IMR-90 (cell line): Measurements from ENCODE around the gene ASPN. TPM values are rescaled to one million over a fixed set of nuclear protein-coding genes. Genes with fewer than 3 reads are reported as not detected.

ENCODE experiments used
- ATAC-seq: fragments of 200-7000 bp; cut with Tn5 transposase; 2 replicates; pipeline ENCODE4 v1.9.1; 2020; ENCODE audit warnings: low read depth, mild to moderate bottlenecking, moderate library complexity
- BruUV-seq: library from RNA; stranded (reverse); fragments of 400-500 nt; replicated peaks from 2 replicates; lab custom pipeline; 2021; lab: Mats Ljungman, UMichigan
- CTCF ChIA-PET: fragments of 300-600 bp; formaldehyde crosslinking; extraction: SDS; loops from one replicate; lab custom pipeline; 2021; ENCODE audit warnings: antibody characterized with exemption; lab: Yijun Ruan, JAX
- POLR2A ChIA-PET: fragments of 300-600 bp; sonication (Branson Sonifier 250); formaldehyde crosslinking; loops from one replicate; lab custom pipeline; 2022; ENCODE audit warnings: antibody characterized with exemption; ENCODE audit not compliant: unreplicated experiment; lab: Charles Lee
- DNase-seq: peaks from one replicate; pipeline ENCODE4 v3.0.0; 2013
- H2AFZ ChIP-seq: replicated peaks from 2 replicates; pipeline ENCODE3; 2013; ENCODE audit warnings: low read length, mild to moderate bottlenecking; ENCODE audit not compliant: poor library complexity
- H2AK5ac ChIP-seq: 2 replicates; pipeline ENCODE4 v1.6.1; 2013; ENCODE audit warnings: low read depth, low read length, inconsistent platforms
- H2AK9ac ChIP-seq: replicated peaks from 2 replicates; pipeline ENCODE3; 2013; ENCODE audit warnings: mild to moderate bottlenecking, low read depth, low read length, moderate library complexity; ENCODE audit not compliant: poor library complexity
- H2BK120ac ChIP-seq: 2 replicates; pipeline ENCODE4 v1.6.1; 2013; ENCODE audit warnings: low read depth, low read length, inconsistent platforms
- H2BK15ac ChIP-seq: 3 replicates; pipeline ENCODE4 v1.6.1; 2013; ENCODE audit warnings: low read depth, low read length, inconsistent platforms
- H2BK20ac ChIP-seq: 2 replicates; pipeline ENCODE4 v1.6.1; 2013; ENCODE audit warnings: low read depth, mild to moderate bottlenecking, inconsistent platforms, low read length, moderate library complexity
- H2BK5ac ChIP-seq: 2 replicates; pipeline ENCODE4 v1.6.1; 2013; ENCODE audit warnings: mild to moderate bottlenecking, low read depth, low read length, inconsistent platforms; ENCODE audit not compliant: poor library complexity, severe bottlenecking
- H3K14ac ChIP-seq: replicated peaks from 2 replicates; pipeline ENCODE4 v1.6.1; 2013; ENCODE audit warnings: low read depth, low read length, inconsistent platforms
- H3K18ac ChIP-seq: 2 replicates; pipeline ENCODE4 v1.6.1; 2013; ENCODE audit warnings: low read depth, low read length, control low read depth
- H3K23ac ChIP-seq: 2 replicates; pipeline ENCODE4 v1.6.1; 2013; ENCODE audit warnings: low read depth, low read length, inconsistent platforms
- H3K27ac ChIP-seq: 2 replicates; pipeline ENCODE4 v1.5.1; 2013; ENCODE audit warnings: mild to moderate bottlenecking, control low read depth, low read length; ENCODE audit not compliant: insufficient read depth
- H3K27me3 ChIP-seq: 2 replicates; pipeline ENCODE4 v1.6.1; 2013; ENCODE audit warnings: low read length; ENCODE audit not compliant: control insufficient read depth, insufficient read depth
- H3K36me3 ChIP-seq: 2 replicates; pipeline ENCODE4 v1.6.1; 2013; ENCODE audit warnings: low read length, mixed read lengths; ENCODE audit not compliant: control insufficient read depth, insufficient read depth
- H3K4ac ChIP-seq: 2 replicates; pipeline ENCODE4 v1.6.1; 2013; ENCODE audit warnings: low read depth, low read length, inconsistent platforms
- H3K4me1 ChIP-seq: 2 replicates; pipeline ENCODE4 v1.6.1; 2013; ENCODE audit warnings: low read length, mixed read lengths; ENCODE audit not compliant: control insufficient read depth, insufficient read depth
- H3K4me2 ChIP-seq: 2 replicates; pipeline ENCODE4 v1.6.1; 2013; ENCODE audit warnings: low read depth, mild to moderate bottlenecking, control low read depth, low read length, moderate library complexity
- H3K4me3 ChIP-seq: 2 replicates; pipeline ENCODE4 v1.5.1; 2013; ENCODE audit warnings: low read depth, mild to moderate bottlenecking, control low read depth, low read length, moderate library complexity; ENCODE audit not compliant: insufficient read depth
- H3K56ac ChIP-seq: 2 replicates; pipeline ENCODE4 v1.6.1; 2013; ENCODE audit warnings: low read length, inconsistent platforms; ENCODE audit not compliant: insufficient read depth; ENCODE audit errors: extremely low read depth
- H3K79me1 ChIP-seq, 2 experiments: 2 replicates each; pipeline ENCODE4 v1.6.1; 2013; ENCODE audit warnings: low read length in 2 of 2, inconsistent platforms in 1 of 2, low read depth in 1 of 2
- H3K9ac ChIP-seq: 2 replicates; pipeline ENCODE4 v1.6.1; 2013; ENCODE audit warnings: low read depth, low read length, control low read depth
- H3K9me1 ChIP-seq: 2 replicates; pipeline ENCODE4 v1.6.1; 2013; ENCODE audit warnings: low read length, inconsistent platforms; ENCODE audit not compliant: insufficient read depth
- H3K9me3 ChIP-seq: 2 replicates; pipeline ENCODE4 v1.6.1; 2013; ENCODE audit warnings: low read length; ENCODE audit not compliant: control insufficient read depth, insufficient read depth
- H4K20me1 ChIP-seq: 2 replicates; pipeline ENCODE4 v1.6.1; 2013; ENCODE audit warnings: low read length, inconsistent platforms; ENCODE audit not compliant: insufficient read depth
- H4K5ac ChIP-seq: 2 replicates; pipeline ENCODE4 v1.6.1; 2013; ENCODE audit warnings: mild to moderate bottlenecking, low read depth, low read length, control low read depth
- H4K8ac ChIP-seq, 2 experiments: 2 replicates each; pipeline ENCODE4 v1.6.1; 2013; ENCODE audit warnings: low read depth in 2 of 2, low read length in 2 of 2, control low read depth in 1 of 2, inconsistent platforms in 1 of 2
- H4K91ac ChIP-seq: 2 replicates; pipeline ENCODE4 v1.6.1; 2013; ENCODE audit warnings: low read depth, low read length, inconsistent platforms; ENCODE audit not compliant: insufficient read depth
- BHLHE40 ChIP-seq: fragments of 150-350 bp; IDR thresholded peaks from 2 replicates; pipeline ENCODE4 v1.6.1; 2016; ENCODE audit warnings: mild to moderate bottlenecking, low read depth, low read length
- CEBPB ChIP-seq: IDR thresholded peaks from 2 replicates; pipeline ENCODE4 v1.6.1; 2012; ENCODE audit warnings: low read depth, low read length, improper control_type of control experiment
- CHD1 ChIP-seq: IDR thresholded peaks from 2 replicates; pipeline ENCODE4 v1.6.1; 2012; ENCODE audit warnings: low read depth, low read length, improper control_type of control experiment
- CTCF ChIP-seq: conservative IDR thresholded peaks from 2 replicates; pipeline ENCODE4 v1.5.1; 2012; ENCODE audit warnings: mild to moderate bottlenecking, low read depth, low read length, improper control_type of control experiment
- MAFK ChIP-seq: IDR thresholded peaks from 2 replicates; pipeline ENCODE4 v1.6.1; 2012; ENCODE audit warnings: low read depth, low read length, improper control_type of control experiment
- NFE2L2 ChIP-seq: fragments of 150-350 bp; IDR thresholded peaks from 2 replicates; pipeline ENCODE4 v1.6.1; 2016; ENCODE audit warnings: low read depth, mild to moderate bottlenecking, low read length
- POLR2A ChIP-seq: IDR thresholded peaks from 2 replicates; pipeline ENCODE4 v1.6.1; 2012; ENCODE audit warnings: mild to moderate bottlenecking, low read depth, low read length
- RCOR1 ChIP-seq: IDR thresholded peaks from 2 replicates; pipeline ENCODE4 v1.6.1; 2012; ENCODE audit warnings: mild to moderate bottlenecking, low read length, improper control_type of control experiment; ENCODE audit not compliant: insufficient replicate concordance
- RFX5 ChIP-seq: IDR thresholded peaks from 2 replicates; pipeline ENCODE4 v1.8.0; 2012; ENCODE audit warnings: low read depth, mild to moderate bottlenecking, low read length, moderate library complexity
- SMC3 ChIP-seq: fragments of 150-350 bp; IDR thresholded peaks from 2 replicates; pipeline ENCODE4 v1.6.1; 2016; ENCODE audit warnings: low read depth, mild to moderate bottlenecking, antibody characterized with exemption, low read length, moderate library complexity
- USF2 ChIP-seq: fragments of 150-350 bp; IDR thresholded peaks from 2 replicates; pipeline ENCODE4 v1.6.1; 2017; ENCODE audit warnings: mild to moderate bottlenecking, antibody characterized with exemption, low read length, low read depth
- WGBS, 2 experiments: methylation state at CpG; one replicate each; pipeline versions ENCODE4 v1.1.5 to v1.1.7; 2013; ENCODE audit warnings: missing lambda C conversion rate in 2 of 2; ENCODE audit not compliant: insufficient read length in 1 of 2; ENCODE audit errors: extremely low coverage in 2 of 2; 5-methylcytosine and 5-hydroxymethylcytosine counted together
- dilution Hi-C: fragments of 300-500 bp; cut with HindIII; formaldehyde crosslinking; loops from one replicate; pipeline ENCODE4 v1.14.3; 2018; ENCODE audit warnings: low sequenced_read_pairs; ENCODE audit not compliant: unreplicated experiment
- in situ Hi-C: fragments of 300-500 bp; cut with MboI; formaldehyde crosslinking; loops from 3 replicates; pipeline ENCODE4 v1.14.3; 2019; ENCODE audit warnings: low sequenced_read_pairs, inconsistent platforms, mixed read lengths
- intact Hi-C: fragments of 100-400 bp; cut with micrococcal nuclease; formaldehyde crosslinking; loops from 2 replicates; pipeline ENCODE4 v1.10.0; 2022
- polyA plus RNA-seq, 3 experiments: library from polyadenylated mRNA; depleted of rRNA; stranded (reverse); fragments of >200 nt; gene quantifications; 2 replicates each; pipeline ENCODE4 v1.2.3, GENCODE V29; 2012; ENCODE audit warnings: low replicate concordance in 1 of 3
- total RNA-seq: library from RNA; depleted of rRNA; stranded (reverse); fragments of >200 nt; gene quantifications from 2 replicates; pipeline ENCODE4 v1.2.3, GENCODE V29; 2012

ASPN gene
- total and polyA plus RNA-seq, 2 of the 4 experiments (the other 2 are of a cell fraction) = under 0.01 to 0.09 TPM

- no peak overlapping the region for H2AK5ac ChIP-seq
- no peaks in the 10 kb centered on the region for H3K4me1 ChIP-seq
- H4K20me1 ChIP-seq = no peaks in the 10 kb centered on the region
- no peak overlapping the region for H3K27ac ChIP-seq
- no peaks in the 10 kb centered on the region; the same call in 1 of the 2 replicates for H3K9me1 ChIP-seq
- no peak overlapping the region for H3K14ac ChIP-seq
- no peak overlapping the region for H2BK5ac ChIP-seq
- no peak overlapping the region for H2AK9ac ChIP-seq
- TF ChIP-seq SMC3 = no peak
- TF ChIP-seq CEBPB = no peak
- no peak for TF ChIP-seq RCOR1
- no peak for TF ChIP-seq POLR2A
- no peak for TF ChIP-seq USF2
- TF ChIP-seq CHD1 = no peak
- TF ChIP-seq CTCF = no peak
- TF ChIP-seq RFX5 = no peak
- TF ChIP-seq MAFK = no peak
- TF ChIP-seq NFE2L2 = no peak
- no peak for TF ChIP-seq BHLHE40
- BruUV-seq = no TSS peak
- CTCF ChIA-PET = interaction anchor here (0.7 kb wide), 1 partner anchor 13 kb away, joined by 5 read pairs; no protein-coding TSS in a partner anchor
- no peaks in the 10 kb centered on the region for H3K79me1 ChIP-seq
- H4K8ac ChIP-seq = no peak overlapping the region
- no peak overlapping the region for H2BK20ac ChIP-seq
- H3K18ac ChIP-seq = no peak overlapping the region
- H3K27me3 ChIP-seq = no peaks in the 10 kb centered on the region
- H3K9ac ChIP-seq = no peak overlapping the region
- no peaks in the 10 kb centered on the region for H3K9me3 ChIP-seq
- H3K23ac ChIP-seq = no peak overlapping the region
- no peak overlapping the region for H2BK15ac ChIP-seq
- no peak overlapping the region for H3K4ac ChIP-seq
- H3K36me3 ChIP-seq = no peaks in the 10 kb centered on the region
- intact Hi-C loops (no loop called here), in situ Hi-C loops (no loop called here), dilution Hi-C loops (no loop called here)
- no peak for ATAC-seq
- H3K56ac ChIP-seq = no peak overlapping the region
- no peak overlapping the region for H3K4me2 ChIP-seq
- POLR2A ChIA-PET = no interaction called here
- no peak overlapping the region for H2BK120ac ChIP-seq
- no peak overlapping the region for H2AFZ ChIP-seq
- WGBS, 2 experiments = no CpG with 5 or more reads among the region's 5 CpGs
- no peak overlapping the region for H4K5ac ChIP-seq
- no peak overlapping the region for H3K4me3 ChIP-seq
- no peak overlapping the region for H4K91ac ChIP-seq
- DNase-seq = peak; percentile 77
Measured at GRCh38 chr9:92525306-92525705, 43.0 kb upstream of the ASPN start.
